ENCODE data around the gene MVD.

MVD gene

GRCh38 chr16:88697116-88697830, 34.4 kb upstream of the MVD start:
- DNase-seq, result no peak

GRCh38 chr16:88696441-88696840, 33.5 kb upstream of the MVD start:
- DNase-seq, result no peak

DNA sequence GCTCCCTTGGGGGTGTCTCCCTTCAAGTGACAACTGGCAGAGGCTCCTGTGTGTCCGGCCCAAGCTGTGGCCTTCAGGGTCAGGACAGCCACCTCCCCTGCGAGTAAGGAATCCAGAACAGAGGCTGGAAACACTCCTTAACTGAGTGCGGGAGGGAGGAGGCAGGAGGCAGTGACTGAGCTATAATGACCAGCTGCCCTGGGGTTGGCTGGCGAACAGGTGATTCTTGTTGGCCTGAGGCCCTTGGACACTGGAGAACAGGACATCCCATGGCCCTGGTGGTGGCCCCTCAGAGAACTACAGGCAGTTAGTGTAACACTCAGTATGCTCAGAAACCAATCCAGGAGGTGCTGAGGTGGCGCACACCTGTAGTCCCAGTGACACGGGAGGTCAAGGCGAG, 32.9 kb upstream of the MVD start:
- DNase-seq, result no peak

DNA sequence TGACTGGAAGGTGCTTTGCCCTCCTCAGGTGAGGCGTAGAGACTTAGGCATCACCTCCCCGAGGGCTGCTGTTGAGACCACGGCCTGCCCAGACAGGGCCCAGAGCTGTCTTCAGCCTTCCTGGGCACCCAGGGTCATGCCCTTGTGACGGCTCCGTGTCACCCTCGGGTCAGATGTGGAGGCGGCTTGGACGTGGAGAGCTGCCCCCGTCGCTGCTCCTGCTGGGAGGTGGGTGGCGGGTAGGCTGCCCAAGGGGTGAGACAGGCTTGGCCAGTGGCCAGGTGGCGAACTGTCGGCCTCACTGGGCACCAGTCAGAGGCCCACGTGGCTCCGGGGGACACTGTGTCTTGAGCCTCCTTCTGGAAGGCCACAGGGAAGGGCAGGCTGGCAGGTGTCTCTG, 32.3 kb upstream of the MVD start:
- no peak for DNase-seq

DNA sequence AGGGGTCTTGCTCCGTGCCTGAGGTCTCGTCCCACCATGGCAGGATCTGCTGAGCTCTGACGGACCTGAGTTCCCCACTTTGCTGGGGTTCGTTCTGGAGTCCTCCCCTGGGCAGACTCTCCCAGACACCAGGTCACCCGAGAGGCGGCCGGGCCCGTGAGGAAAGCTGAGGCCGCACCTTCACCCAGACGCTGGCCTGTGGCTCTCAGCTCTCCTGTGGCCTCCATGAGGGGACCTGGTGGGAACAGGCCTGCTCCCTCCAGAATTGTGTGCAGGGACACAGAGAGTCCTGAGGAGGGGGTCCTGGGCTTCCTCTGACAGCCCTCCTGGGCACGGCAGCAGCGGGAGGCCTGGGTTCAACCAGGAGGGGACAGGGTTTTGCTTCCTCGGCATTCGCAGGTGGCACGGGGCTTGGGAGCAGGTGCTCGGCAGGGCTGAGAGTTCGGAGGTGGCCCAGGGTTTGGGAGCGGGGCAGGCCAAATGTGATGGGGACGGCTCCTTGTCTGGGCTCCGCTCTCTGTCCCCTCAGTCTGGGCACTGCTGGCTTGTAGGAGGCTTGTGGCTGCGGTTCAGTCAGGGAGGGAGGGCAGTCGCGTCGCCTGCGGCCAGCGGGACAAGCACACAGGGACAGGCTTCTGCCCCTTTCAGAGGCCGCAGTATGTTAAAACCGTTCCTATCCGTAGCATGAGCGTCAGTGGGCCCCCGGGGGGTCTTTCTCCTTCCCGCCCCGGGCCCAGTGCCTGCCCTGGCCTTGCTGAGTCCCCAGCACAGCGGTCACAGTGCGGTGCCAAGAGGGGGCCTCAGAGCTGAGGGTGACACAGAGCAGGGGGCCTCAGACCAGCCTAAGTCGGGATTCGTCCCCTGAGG, 31.6 kb upstream of the MVD start:
- no peak for DNase-seq

- no peak for DNase-seq
These were observed 30.7 kb upstream of the MVD start for GRCh38 chr16:88693420-88694177.

- DNase-seq, result no peak
These were observed 30.0 kb upstream of the MVD start for GRCh38 chr16:88692861-88693260.

DNA sequence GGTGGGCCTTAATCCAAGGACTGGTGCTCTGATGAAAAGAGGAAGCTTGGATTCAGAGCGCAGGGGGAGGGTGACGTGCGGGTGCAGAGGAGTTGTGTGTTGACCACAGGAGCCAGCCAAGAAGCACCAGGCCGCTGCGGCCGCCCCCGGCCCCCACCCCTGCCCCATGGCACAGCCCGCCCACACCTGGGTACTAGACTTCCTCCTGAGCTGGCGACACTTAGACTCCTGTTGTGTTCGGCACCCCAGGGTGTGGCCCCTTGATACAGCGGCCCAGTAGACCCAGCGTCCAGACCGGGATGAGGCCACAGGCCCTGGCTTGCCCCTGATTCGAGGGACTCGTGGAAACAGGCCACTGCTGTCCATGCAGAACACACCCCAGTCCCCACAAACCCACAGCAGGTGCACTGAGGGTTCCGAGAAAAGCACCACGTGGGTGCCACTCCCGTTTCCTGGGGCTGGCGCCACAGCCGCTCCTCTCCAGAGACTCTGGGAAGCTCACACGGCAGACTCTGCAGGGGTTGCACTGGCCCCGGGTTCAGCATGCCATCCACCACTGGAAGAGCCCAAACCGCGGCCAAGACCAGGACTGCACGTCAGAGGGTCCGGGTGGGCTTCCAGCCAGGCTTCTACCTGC, 29.2 kb upstream of the MVD start:
- no peak for DNase-seq

DNA sequence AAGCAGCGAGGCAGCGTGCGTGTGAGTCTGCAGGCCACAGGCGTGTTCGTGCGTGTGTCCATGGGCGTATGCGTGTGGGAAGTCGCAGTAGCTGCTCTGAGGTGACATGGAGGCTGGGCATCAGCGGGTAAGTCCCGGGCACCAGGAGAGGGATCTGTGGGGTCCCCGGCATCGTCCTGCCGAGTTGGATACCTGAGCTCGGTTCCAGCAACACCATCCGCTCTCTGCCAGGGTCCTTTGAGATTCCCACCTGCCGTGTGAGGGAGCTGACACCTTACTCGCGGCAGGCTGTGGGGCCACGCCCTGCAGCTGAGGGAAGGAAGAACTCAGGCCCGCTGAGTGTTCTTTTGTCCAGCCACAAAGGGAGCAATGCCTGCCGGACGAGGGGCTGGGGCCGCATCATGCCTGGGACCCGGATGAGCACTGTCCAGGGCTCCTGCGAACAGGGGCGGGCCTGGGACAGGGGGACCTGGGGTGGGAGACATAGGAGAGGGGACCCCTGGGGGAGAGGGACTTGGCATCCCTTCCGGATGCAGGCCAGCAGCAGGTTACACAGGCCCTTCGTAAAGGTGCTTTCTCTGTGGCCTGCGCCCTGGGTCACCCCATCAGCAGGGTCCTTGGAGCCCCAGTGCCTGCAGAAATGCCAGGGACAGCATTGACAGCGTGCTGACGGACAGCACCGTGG, 28.4 kb upstream of the MVD start:
- DNase-seq, result no peak

DNA sequence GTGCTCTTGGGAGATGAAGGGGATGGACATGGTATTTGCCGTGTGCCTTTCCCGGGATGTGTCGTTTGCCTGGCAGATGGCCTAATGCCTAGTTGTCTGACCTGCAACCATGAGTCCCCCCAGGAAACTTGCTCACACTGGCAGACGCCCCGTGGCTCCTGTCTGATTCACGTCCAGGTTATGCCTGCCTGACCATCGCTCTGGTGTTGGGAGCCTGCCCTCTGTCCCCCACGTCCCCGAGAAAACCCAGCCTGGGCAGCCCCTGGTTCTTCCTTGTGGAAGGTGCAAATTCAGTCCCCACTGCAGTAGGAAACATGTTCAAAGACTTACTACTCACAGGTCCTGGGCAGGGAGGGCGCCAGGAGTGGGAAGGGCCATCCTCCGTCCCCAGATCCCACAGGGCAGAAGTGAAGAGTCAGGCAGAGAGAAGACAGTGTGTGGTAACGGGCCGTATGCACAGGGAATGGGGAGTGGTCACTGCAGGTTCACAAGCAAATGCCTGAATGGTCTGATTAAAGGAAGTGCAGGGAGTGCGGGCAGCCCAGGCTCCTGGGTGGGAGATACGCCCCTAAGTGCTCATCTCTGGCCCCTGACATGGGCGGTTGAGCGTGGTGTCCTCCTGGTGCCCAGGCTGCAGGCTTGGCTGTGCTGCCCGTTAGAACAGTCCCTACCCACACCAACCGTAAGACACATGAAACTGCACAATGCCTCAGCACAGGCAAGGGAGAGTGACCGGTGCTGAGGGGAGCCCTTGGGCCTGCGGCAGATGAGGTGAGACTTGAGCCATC, 27.6 kb upstream of the MVD start:
- DNase-seq, result no peak

DNA sequence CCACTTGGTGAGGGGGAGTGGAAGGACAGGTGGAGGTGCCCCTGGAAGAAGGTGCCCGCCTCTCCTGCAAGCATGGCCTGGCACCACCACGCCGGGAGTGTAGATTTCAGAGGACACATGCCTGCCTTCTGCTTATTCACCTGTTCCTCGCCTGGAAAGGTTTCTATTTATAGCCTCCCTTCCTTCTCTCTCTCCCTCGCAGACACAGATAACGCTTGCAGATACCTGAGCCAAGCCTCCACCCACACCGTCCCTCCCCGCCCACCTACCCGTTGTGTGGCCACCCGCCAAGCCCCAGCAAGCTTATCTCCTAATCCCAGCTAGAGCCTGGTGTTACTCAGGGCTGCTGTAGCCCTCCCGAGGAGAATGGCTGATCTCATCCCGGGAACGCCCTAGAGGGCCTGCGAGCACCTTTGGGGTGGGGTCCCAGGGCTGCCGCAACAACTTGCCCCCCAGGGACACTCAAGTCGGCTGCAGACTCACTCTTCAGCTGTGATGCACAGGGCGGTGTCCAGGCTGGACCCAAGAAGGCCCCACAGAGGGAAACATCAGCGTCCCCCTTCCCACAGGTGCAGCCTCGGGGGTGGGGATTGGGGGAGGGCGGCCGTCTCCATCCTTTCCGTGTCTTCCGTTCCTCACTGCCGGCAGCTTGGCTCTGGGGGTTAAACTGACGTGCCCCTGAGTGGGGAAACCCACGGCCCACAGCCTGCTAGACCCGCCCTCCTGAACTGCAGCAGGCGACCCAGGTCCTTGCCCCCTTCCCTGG, 25.3 kb upstream of the MVD start:
- DNase-seq, result peak; percentile 32

- no peak for DNase-seq
These were observed 24.8 kb upstream of the MVD start for GRCh38 chr16:88687676-88688012.

DNA sequence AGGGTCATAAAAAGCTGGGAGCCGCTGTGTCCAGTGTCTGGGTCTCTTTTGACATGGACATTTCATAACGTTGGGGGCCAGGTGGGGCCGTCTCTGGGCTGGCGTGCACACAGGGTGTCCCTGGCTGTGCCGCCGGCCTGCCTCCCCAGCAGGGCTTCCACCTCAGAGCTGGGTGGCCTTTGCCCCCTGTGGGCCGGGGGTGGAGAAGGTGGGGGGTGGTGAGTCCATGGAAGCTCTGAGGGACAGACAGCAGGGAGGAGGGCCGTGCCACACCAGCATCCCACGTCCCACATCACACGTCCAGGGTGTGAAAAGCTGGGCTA, 24.3 kb upstream of the MVD start:
- no peak for DNase-seq

GRCh38 chr16:88686439-88687253, 23.8 kb upstream of the MVD start, which contains the start of gene SNAI3:
Gene SNAI3, minus strand, starts transcription at chr16:88686507. Its CDS starts 101 bp downstream, at chr16:88686406.
- peak; percentile 31 for DNase-seq

DNA sequence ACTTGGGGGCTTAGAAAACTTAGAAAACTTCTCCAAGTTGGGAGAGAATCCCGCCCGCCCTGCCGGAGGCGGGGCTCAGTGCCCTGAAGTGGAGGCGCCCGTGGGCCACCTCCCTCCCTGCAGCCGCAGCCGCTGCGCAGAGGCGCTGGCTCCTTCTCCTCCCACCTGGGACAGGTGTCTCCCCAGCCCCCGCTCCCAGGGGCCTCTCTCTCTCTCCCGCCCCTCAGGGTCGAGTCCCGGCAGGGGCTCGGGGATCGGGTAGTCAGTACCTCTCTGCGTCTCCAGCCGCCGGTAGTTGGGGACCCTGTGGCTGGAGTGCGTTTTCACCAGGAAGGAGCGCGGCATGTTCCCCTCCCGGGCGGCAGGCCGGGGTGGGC, 23.2 kb upstream of the MVD start:
- no peak for DNase-seq

GRCh38 chr16:88685156-88686061, 22.5 kb upstream of the MVD start:
- DNase-seq, result no peak

DNA sequence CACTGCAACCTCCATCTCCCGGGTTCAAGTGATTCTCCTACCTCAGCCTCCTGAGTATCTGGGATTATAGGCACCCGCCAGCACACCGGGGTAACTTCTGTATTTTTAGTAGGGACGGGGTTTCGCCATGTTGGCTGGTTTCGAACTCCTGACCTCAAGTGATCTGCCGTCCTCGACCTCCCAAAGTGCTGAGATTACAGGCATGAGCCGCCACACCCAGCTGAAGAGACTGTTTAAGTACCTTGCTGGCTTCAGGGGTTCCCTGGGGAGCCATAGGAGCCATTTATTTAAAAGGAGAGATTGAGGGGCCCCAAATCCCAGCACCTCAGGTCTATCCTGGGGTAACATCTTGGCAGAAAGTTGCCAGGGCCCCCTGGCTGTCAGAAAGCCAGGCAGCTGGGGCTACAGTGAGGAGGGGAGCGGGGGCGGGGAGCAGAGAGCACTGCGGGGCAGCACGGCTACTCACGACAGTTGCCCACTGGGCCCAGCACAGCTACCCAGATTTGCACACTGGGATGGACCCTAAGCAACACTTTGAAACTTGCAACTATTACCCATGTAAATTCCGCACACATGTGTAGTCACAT, 21.8 kb upstream of the MVD start:
- DNase-seq, result no peak

GRCh38 chr16:88681709-88682451, 19.0 kb upstream of the MVD start:
- DNase-seq, result no peak

Measured in DMS79 treated with DMSO at 0.1 percent for 48 hours (cell line).